ENCODE measurements around the gene USP12.

USP12 gene

GRCh38 chr13:27182844-27183497, 11.4 kb upstream of the USP12 start:
- TF ChIP-seq SIN3A (IDR thresholded peaks at IDR 0.05; ENCODE audit: borderline replicate concordance, insufficient read depth, low read length): no peak
- TF ChIP-seq POLR2AphosphoS5 (IDR thresholded peaks at IDR 0.05; ENCODE audit: low read depth, low read length): no peak
- TF ChIP-seq, protein P1, sequence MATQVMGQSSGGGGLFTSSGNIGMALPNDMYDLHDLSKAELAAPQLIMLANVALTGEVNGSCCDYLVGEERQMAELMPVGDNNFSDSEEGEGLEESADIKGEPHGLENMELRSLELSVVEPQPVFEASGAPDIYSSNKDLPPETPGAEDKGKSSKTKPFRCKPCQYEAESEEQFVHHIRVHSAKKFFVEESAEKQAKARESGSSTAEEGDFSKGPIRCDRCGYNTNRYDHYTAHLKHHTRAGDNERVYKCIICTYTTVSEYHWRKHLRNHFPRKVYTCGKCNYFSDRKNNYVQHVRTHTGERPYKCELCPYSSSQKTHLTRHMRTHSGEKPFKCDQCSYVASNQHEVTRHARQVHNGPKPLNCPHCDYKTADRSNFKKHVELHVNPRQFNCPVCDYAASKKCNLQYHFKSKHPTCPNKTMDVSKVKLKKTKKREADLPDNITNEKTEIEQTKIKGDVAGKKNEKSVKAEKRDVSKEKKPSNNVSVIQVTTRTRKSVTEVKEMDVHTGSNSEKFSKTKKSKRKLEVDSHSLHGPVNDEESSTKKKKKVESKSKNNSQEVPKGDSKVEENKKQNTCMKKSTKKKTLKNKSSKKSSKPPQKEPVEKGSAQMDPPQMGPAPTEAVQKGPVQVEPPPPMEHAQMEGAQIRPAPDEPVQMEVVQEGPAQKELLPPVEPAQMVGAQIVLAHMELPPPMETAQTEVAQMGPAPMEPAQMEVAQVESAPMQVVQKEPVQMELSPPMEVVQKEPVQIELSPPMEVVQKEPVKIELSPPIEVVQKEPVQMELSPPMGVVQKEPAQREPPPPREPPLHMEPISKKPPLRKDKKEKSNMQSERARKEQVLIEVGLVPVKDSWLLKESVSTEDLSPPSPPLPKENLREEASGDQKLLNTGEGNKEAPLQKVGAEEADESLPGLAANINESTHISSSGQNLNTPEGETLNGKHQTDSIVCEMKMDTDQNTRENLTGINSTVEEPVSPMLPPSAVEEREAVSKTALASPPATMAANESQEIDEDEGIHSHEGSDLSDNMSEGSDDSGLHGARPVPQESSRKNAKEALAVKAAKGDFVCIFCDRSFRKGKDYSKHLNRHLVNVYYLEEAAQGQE (IDR thresholded peaks at IDR 0.05; ENCODE audit: insufficient read depth in 1 of 2, low read depth in 2 of 2, low read length in 2 of 2): no peak
- no peak for TF ChIP-seq TAF1 (IDR thresholded peaks at IDR 0.05; ENCODE audit: borderline replicate concordance, insufficient read depth, low read length)
- TF ChIP-seq FOXP2 (optimal IDR thresholded peaks at IDR 0.05; ENCODE audit: borderline replicate concordance, extremely low read depth, extremely low read length, insufficient read depth): no peak

- TF ChIP-seq, protein P1 (IDR thresholded peaks at IDR 0.05; ENCODE audit: insufficient read depth in 1 of 2, low read depth in 2 of 2, low read length in 2 of 2): no peak
Observed at GRCh38 chr13:27182054-27182453, 10.4 kb upstream of the USP12 start.

DNA sequence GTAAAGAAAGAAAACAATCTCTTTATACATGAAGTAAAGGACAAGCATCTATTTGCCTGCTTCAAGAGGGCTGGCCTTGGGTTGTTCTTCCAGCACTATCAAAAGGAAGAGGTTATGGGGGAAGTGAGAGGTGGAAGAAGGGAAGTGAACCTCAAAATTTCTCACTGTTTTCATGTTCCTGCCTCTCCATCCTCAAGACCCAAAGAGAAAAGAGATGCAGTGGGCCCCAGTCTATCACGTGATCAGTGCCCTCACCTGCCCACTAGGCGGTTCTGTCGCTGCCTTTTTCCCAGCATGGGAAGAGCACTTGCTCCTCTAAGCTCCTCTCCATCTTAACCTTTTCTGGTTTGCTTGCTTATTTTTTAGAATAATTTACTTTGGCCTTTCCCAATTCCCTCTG, 6.2 kb upstream of the USP12 start:
- TF ChIP-seq POLR2AphosphoS5 (IDR thresholded peaks at IDR 0.05; ENCODE audit: low read depth, low read length) (no peak), FOXP2 (optimal IDR thresholded peaks at IDR 0.05; ENCODE audit: borderline replicate concordance, extremely low read depth, extremely low read length, insufficient read depth) (no peak), TAF1 (IDR thresholded peaks at IDR 0.05; ENCODE audit: borderline replicate concordance, insufficient read depth, low read length) (no peak), SIN3A (IDR thresholded peaks at IDR 0.05; ENCODE audit: borderline replicate concordance, insufficient read depth, low read length) (no peak)
- TF ChIP-seq, protein P1 (IDR thresholded peaks at IDR 0.05; ENCODE audit: insufficient read depth in 1 of 2, low read depth in 2 of 2, low read length in 2 of 2): no peak

GRCh38 chr13:27176470-27177410, 5.1 kb upstream of the USP12 start:
- TF ChIP-seq FOXP2 (optimal IDR thresholded peaks at IDR 0.05; ENCODE audit: borderline replicate concordance, extremely low read depth, extremely low read length, insufficient read depth) (no peak), TAF1 (IDR thresholded peaks at IDR 0.05; ENCODE audit: borderline replicate concordance, insufficient read depth, low read length) (no peak), POLR2AphosphoS5 (IDR thresholded peaks at IDR 0.05; ENCODE audit: low read depth, low read length) (no peak), SIN3A (IDR thresholded peaks at IDR 0.05; ENCODE audit: borderline replicate concordance, insufficient read depth, low read length) (no peak)
- TF ChIP-seq, protein P1 (IDR thresholded peaks at IDR 0.05; ENCODE audit: insufficient read depth in 1 of 2, low read depth in 2 of 2, low read length in 2 of 2): no peak
